ENCODE results near the gene SLC9A9.
A peak's percentile ranks its signal among the peaks of the same experiment; 100 is the strongest.

The SLC9A9 gene

DNA sequence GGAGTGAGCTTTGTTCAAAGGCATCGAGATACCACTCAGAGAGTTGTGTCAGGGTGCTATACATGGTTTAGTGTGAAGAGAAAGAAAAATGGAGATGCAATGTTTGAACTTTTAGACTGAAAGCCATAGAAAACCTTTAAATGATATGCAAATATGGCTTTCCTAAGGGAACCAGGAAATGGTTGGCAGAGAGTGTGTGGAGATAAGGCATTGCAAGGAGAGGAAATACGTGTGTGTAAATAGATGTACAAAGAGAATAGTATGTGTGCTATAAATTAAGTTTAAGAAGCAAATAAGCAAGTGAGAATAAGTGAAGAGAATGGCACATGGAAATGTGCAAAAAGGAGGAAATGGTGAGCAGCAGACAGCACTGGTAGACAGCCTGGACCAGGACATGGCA, 198.1 kb downstream of the SLC9A9 start:
- no peak overlapping the region for H3K9ac ChIP-seq (ENCODE audit: low read length)
- H3K27ac ChIP-seq (ENCODE audit: low read length): no peak overlapping the region
- H4K20me1 ChIP-seq (ENCODE audit: insufficient read depth, low read length): no peaks in the 10 kb centered on the region
- no peak overlapping the region for H3K4me3 ChIP-seq (ENCODE audit: low read length)
- H3K79me2 ChIP-seq (ENCODE audit: low read length): no peaks in the 10 kb centered on the region
- no peaks in the 10 kb centered on the region for H3K4me1 ChIP-seq (ENCODE audit: low read length)
- H3F3A ChIP-seq (ENCODE audit: insufficient read depth, low read length): no peaks in the 10 kb centered on the region
- no peaks in the 10 kb centered on the region for H3K9me2 ChIP-seq (replicated peaks; ENCODE audit: insufficient read depth, low read length)
- DNase-seq: no peak
- H3K36me3 ChIP-seq (replicated peaks; ENCODE audit: insufficient read depth, low read length): no peaks in the 10 kb centered on the region
- H3K9me3 ChIP-seq (replicated peaks; ENCODE audit: insufficient read depth, low read length): no peaks in the 10 kb centered on the region
- no peak overlapping the region for H2AFZ ChIP-seq (ENCODE audit: low read length)
- no peak overlapping the region for H3K4me2 ChIP-seq (ENCODE audit: low read depth, low read length)
- H3K27me3 ChIP-seq (replicated peaks; ENCODE audit: insufficient read depth, low read length): no peaks in the 10 kb centered on the region
- no peak for TF ChIP-seq EZH2 (optimal IDR thresholded peaks at IDR 0.05; ENCODE audit: low read depth, low read length)
- TF ChIP-seq EZH2phosphoT487 (IDR thresholded peaks at IDR 0.05; ENCODE audit: low read length): no peak
- TF ChIP-seq, protein P1, sequence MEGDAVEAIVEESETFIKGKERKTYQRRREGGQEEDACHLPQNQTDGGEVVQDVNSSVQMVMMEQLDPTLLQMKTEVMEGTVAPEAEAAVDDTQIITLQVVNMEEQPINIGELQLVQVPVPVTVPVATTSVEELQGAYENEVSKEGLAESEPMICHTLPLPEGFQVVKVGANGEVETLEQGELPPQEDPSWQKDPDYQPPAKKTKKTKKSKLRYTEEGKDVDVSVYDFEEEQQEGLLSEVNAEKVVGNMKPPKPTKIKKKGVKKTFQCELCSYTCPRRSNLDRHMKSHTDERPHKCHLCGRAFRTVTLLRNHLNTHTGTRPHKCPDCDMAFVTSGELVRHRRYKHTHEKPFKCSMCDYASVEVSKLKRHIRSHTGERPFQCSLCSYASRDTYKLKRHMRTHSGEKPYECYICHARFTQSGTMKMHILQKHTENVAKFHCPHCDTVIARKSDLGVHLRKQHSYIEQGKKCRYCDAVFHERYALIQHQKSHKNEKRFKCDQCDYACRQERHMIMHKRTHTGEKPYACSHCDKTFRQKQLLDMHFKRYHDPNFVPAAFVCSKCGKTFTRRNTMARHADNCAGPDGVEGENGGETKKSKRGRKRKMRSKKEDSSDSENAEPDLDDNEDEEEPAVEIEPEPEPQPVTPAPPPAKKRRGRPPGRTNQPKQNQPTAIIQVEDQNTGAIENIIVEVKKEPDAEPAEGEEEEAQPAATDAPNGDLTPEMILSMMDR (IDR thresholded peaks at IDR 0.05; ENCODE audit: low read length): no peak

DNA sequence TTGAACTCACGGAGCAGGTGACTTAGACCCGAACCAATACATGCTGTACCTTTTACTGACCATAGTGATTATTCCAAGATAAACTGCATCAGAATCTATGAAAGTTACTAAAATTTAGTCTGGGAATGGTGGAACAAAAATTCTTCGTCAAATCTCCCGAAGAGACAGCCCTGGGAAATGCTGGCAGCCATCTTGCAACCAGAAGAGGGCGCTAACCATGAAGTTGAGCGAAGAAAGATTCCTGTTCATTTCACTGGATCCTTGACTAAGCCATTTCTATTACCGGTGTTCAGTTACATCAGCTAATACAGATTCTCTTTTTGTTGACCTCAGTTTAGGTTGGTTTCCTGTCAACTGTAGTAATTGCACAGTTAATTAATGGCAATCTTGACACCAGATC, 199.6 kb downstream of the SLC9A9 start:
- no peaks in the 10 kb centered on the region for H3K9me2 ChIP-seq (replicated peaks; ENCODE audit: insufficient read depth, low read length)
- no peak overlapping the region for H3K27ac ChIP-seq (ENCODE audit: low read length)
- no peak for TF ChIP-seq EZH2 (optimal IDR thresholded peaks at IDR 0.05; ENCODE audit: low read depth, low read length)
- TF ChIP-seq, protein P1 (IDR thresholded peaks at IDR 0.05; ENCODE audit: low read length): peak; percentile 36; the same call in 1 of the 2 replicates
- TF ChIP-seq EZH2phosphoT487 (IDR thresholded peaks at IDR 0.05; ENCODE audit: low read length): no peak
- no peak overlapping the region for H3K9ac ChIP-seq (ENCODE audit: low read length)
- DNase-seq: no peak
- H3K4me3 ChIP-seq (ENCODE audit: low read length): no peak overlapping the region
- H3K79me2 ChIP-seq (ENCODE audit: low read length): no peaks in the 10 kb centered on the region
- no peaks in the 10 kb centered on the region for H3K36me3 ChIP-seq (replicated peaks; ENCODE audit: insufficient read depth, low read length)
- H3F3A ChIP-seq (ENCODE audit: insufficient read depth, low read length): no peaks in the 10 kb centered on the region
- H3K4me1 ChIP-seq (ENCODE audit: low read length): no peaks in the 10 kb centered on the region
- no peak overlapping the region for H2AFZ ChIP-seq (ENCODE audit: low read length)
- H3K27me3 ChIP-seq (replicated peaks; ENCODE audit: insufficient read depth, low read length): no peaks in the 10 kb centered on the region
- H3K4me2 ChIP-seq (ENCODE audit: low read depth, low read length): no peak overlapping the region
- H3K9me3 ChIP-seq (replicated peaks; ENCODE audit: insufficient read depth, low read length): no peaks in the 10 kb centered on the region
- H4K20me1 ChIP-seq (ENCODE audit: insufficient read depth, low read length): no peaks in the 10 kb centered on the region

- DNase-seq: no peak
- no peak overlapping the region for H3K9ac ChIP-seq (ENCODE audit: low read length)
- no peak overlapping the region for H2AFZ ChIP-seq (ENCODE audit: low read length)
- no peak overlapping the region for H3K4me2 ChIP-seq (ENCODE audit: low read depth, low read length)
- H3F3A ChIP-seq (ENCODE audit: insufficient read depth, low read length): no peaks in the 10 kb centered on the region
- no peaks in the 10 kb centered on the region for H3K9me3 ChIP-seq (replicated peaks; ENCODE audit: insufficient read depth, low read length)
- no peaks in the 10 kb centered on the region for H3K27me3 ChIP-seq (replicated peaks; ENCODE audit: insufficient read depth, low read length)
- no peaks in the 10 kb centered on the region for H3K36me3 ChIP-seq (replicated peaks; ENCODE audit: insufficient read depth, low read length)
- no peaks in the 10 kb centered on the region for H4K20me1 ChIP-seq (ENCODE audit: insufficient read depth, low read length)
- H3K27ac ChIP-seq (ENCODE audit: low read length): no peak overlapping the region
- no peaks in the 10 kb centered on the region for H3K79me2 ChIP-seq (ENCODE audit: low read length)
- no peaks in the 10 kb centered on the region for H3K9me2 ChIP-seq (replicated peaks; ENCODE audit: insufficient read depth, low read length)
- no peak overlapping the region for H3K4me3 ChIP-seq (ENCODE audit: low read length)
- H3K4me1 ChIP-seq (ENCODE audit: low read length): no peaks in the 10 kb centered on the region
- TF ChIP-seq EZH2phosphoT487 (IDR thresholded peaks at IDR 0.05; ENCODE audit: low read length) (no peak), EZH2 (optimal IDR thresholded peaks at IDR 0.05; ENCODE audit: low read depth, low read length) (no peak)
- TF ChIP-seq, protein P1 (IDR thresholded peaks at IDR 0.05; ENCODE audit: low read length): no peak
Measured at GRCh38 chr3:143648218-143648617, 200.1 kb downstream of the SLC9A9 start.
